HG03439 (cell line): ENCODE measurements around the gene SEMA5B.

Source experiments
- ATAC-seq: cut with Tn5 transposase; IDR thresholded peaks from one replicate; pipeline ENCODE4 v1.9.1; 2021; ENCODE audit warnings: mild to moderate bottlenecking, moderate library complexity; ENCODE audit not compliant: unreplicated experiment

SEMA5B gene

DNA sequence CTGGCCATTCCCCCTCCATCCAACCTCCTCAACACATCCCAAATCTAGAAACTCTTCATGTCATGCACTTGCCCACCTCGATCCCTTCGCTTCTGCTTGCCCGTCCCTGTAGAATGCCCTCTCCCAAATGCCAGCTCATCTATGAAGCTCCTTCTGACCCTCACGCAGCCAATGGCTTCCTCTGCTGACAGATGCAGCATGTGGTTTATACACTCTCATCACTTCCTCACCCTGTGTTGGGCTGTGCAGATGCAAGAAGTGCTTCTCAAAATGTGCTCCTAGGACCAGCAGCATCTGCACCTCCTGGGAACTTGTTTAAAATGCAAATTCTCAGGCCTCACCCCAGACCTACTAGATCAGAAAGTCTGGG, 51.7 kb downstream of the SEMA5B start:
- no peak for ATAC-seq

DNA sequence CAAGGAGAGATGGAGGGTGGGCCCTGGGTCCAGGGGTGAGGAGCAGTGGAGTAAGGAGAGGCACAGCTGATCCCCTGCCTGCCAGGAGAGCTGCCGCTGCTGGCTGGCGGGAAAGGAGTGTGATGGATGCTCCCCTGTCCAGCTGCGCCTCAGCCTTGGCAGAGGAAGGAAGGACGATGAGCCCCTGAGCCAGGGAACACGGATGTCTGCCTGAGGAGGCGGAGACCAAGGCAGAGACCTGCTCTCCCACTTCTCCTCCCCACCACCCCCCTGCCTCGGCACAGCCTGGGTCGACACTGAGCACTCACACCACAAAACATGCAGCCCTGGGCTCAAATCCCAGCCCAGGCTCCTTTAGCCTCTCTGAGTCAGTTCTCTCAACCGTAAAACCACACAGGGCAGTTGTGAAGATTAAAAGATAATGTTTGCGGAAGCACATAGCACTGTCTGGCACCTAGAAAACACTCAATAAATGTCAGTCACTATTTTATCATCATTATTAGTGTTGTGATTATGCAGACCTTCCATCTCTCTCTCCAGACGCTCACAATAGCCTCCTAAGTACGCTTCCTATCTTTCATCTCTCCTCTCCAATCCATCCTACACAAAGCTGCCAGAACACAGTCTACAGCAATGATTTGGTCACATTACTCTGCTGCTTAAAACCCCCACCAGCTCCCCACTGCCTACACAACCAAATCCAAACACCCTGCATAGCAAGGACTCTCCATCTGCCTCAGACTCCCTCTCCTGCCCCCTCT, 52.2 kb downstream of the SEMA5B start:
- no peak for ATAC-seq

DNA sequence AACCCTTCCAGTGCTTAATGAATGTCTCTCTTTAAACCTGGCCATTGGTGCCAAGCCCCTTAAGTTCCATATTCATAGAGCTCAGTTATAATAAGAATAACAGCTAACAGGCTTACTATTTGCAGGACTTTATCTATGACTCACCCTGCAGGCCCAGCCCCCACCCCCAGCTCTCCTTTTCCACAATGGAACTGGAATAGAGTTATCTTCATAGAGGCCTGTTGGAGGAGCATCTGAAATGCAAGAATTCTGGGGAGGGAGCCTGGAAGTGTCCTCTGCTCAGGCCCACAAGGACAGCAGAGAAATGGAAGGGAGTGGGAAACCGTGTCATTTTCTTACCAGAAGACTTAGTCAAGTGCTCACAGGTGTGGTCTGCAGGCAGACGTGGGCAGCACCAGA, 52.8 kb downstream of the SEMA5B start:
- ATAC-seq: no peak

DNA sequence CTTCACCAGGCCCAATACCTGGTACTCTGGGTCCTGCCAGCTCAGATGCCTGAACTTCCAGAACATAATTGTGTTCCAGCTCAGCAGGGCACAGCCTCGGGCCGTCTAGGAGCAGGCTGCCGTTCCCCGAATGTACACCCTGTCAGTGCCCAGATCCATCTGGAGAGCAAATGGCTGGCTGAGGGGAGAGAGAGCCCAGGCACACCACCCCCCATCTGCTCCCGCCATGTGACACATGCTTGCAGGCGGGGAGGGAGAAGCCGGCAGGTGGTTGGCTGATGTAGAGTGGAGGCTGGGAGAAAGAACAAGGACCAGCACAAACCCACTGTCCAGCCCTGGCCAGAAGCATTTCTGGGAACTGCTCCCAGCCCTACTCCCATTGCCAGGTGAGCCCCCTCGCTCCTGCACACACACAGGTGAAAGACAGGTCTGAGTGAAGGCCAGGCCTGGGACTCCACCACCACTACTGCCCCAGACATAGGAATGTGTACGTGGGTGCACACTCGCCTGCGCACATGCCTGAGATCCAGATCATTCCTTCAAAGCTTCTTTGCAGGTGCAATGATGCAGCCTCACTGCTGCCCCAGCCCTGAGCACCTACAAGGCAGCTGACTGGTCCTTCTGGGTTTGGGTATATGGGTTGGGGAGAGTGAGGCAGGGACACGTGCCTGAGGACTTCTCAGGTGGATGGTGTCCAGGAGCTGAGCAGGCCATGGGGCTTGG, 53.5 kb downstream of the SEMA5B start:
- no peak for ATAC-seq

DNA sequence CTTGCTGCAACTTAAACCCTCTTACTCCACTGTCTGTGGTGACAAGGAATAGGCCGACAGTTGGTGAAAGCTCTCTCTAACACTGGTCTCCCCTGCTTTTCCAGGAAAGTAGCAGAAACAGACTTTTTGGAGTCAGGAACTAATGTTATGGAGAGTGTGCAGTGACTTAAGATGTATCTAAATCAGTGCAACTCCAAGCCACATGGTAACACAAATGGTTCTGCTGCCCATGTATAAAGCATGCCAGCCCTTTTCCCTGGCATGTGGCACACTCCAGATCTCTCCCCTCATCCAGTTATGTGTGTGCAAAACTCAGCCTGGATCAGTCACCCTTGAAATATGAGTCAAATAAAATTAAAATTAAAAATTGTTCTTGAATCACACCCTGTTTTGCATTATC, 55.4 kb downstream of the SEMA5B start:
- no peak for ATAC-seq

DNA sequence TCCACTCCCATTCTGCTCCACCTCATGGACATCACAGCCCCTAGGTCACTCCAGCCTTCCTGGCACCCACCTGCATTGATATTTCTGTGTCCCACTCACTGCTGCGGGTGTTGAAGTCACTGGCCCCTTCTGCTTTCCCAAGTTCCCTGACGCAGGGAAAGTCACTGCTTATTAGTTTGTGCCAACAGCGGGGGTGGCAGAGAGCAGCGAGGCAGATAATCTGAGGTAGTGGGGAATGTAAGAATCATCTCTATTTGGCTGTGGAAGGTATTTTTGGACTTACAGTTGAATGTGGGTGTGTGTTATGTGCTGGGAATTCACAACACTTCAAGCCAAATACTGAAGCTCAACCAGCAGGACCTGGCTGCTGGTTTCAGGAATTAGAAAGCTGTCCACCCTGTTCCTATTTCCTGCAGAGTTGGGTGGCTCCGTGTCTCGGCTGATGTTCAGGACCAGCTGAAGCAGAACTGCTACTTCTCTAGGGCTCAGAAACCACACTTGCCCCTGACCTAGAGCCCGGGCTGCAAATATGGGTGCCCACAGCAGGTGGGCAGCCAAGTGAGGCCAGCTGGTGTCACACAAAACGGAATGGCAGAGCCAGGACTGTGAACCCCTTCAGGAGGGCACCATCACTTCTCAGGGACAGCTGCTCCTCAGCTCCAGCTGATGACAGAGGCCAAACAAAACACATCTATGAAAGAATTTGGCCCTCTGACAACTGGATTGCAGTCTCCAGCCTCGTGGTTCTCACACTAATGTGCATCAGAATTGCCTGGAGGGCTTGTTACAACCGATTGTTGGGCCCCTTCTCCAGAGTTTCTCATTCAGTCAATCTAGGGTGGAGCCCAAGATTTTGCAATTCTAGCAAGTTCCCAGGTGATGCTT, 57.7 kb downstream of the SEMA5B start:
- ATAC-seq: no peak

DNA sequence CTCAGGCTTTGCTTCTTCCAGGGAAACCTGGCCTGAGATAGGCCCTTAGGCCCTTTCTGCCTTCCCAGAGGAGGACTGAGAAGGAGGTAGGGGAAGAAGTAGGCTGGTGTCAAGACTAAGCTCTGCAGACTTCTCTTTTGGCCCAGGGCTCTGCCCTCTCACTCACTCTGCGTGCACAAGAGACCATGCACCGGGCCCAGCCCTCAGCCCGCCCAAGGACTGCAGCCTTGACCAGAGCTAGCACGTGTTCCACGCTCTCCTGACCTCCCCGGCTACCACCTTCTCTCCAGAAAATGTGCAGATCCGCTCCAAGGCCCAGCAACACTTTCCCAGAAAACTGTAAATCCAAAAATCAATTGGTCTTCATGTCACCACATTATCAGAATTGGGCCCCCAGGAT, 59.8 kb downstream of the SEMA5B start:
- no peak for ATAC-seq

- no peak for ATAC-seq
Measured at GRCh38 chr3:122967356-122967755, 60.2 kb downstream of the SEMA5B start.

DNA sequence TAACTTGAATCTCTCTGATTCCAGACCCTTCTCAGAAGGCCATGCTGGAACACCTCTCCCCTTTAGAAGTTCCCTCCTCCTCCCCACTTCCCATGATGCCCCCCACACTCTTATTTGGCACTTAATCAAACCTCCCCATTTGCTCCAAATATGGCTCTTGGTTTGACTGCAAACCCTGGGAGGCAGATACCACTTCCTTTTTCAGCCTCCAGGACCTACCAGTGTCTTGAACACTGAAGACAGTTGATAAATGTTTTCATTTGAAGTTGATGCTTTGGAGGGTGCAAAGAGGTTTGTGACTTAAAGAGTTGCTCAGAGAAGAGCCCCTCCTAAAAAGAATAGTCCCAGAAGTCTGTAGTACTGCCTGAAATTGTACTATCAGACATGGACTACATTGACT, 61.5 kb downstream of the SEMA5B start:
- ATAC-seq: no peak

DNA sequence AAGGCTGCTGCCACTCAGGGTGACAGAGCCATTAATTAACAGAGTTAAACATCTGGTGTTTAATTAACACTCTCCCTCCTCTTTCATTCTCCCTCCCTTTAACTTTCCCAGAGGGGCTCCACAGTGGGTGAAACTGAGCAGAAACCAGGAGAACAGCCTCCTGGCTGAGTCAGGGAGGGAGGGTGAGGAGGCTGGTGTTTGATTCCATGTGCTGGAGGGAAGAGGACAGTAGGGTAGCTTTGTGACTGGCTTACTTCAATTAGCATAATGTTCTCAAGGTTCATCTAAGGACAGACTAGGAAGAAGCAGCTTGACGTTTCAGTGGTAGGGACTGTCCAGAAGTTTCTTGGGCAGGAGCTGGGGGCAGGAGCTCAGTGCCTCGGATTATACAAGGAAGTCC, 62.8 kb downstream of the SEMA5B start:
- ATAC-seq: no peak

DNA sequence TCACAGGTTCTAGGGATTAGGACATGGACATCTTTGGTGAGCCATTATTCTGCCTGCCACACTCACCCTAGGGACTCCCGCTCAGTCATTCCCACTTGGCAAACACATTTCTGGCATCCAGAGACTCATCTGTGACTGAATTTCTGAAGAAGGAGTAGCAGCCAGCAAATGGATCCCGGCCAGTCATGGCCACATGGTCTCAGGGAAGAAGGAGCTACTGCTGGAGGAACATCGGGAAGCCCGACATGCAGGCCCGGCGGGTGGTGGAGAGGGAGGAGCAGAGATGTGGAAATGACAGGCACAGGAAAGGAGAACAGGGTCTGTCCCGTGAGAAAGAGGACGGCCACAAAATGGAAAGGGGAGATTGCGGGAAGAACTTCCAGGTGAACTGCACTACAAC, 65.4 kb downstream of the SEMA5B start:
- no peak for ATAC-seq

DNA sequence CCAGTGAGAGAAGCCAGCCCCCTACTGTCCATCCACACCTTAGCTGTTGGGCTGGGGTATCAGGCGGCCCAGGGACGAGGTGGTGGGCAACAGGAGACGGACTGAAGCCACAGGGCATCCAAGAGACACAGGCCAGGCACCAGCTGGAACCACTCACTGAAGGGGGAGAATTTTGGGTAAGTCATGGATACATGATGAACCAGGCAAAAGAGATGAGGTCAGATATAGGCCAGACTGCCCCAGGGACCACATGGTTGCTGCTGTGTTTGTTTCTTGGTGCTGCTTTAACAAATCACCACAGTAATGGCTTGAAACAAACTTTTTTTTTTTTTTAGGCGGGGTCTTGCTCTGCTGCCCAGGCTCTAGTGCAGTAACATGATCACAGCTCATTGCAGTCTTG, 66.4 kb downstream of the SEMA5B start:
- ATAC-seq: no peak

DNA sequence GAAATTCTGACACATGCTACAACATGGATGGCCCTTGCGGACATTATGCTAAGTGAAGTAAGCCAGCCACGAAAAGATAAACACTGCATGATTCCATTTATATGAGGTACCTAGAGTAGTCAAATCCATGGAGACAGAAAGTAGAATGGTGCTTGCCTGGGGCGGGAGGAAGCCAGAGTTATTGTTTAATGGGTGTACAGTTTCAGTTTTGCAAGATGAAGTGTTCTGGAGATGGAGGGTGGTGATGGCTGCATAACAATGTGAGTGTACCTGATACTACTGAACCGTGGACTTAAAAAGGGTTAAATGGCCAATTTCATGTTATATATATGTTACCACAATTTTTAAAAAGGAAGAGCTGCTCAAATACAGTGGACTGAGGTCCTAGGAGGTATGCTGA, 66.9 kb downstream of the SEMA5B start:
- ATAC-seq: no peak

- no peak for ATAC-seq
Measured at GRCh38 chr3:122959339-122959738, 68.2 kb downstream of the SEMA5B start.

DNA sequence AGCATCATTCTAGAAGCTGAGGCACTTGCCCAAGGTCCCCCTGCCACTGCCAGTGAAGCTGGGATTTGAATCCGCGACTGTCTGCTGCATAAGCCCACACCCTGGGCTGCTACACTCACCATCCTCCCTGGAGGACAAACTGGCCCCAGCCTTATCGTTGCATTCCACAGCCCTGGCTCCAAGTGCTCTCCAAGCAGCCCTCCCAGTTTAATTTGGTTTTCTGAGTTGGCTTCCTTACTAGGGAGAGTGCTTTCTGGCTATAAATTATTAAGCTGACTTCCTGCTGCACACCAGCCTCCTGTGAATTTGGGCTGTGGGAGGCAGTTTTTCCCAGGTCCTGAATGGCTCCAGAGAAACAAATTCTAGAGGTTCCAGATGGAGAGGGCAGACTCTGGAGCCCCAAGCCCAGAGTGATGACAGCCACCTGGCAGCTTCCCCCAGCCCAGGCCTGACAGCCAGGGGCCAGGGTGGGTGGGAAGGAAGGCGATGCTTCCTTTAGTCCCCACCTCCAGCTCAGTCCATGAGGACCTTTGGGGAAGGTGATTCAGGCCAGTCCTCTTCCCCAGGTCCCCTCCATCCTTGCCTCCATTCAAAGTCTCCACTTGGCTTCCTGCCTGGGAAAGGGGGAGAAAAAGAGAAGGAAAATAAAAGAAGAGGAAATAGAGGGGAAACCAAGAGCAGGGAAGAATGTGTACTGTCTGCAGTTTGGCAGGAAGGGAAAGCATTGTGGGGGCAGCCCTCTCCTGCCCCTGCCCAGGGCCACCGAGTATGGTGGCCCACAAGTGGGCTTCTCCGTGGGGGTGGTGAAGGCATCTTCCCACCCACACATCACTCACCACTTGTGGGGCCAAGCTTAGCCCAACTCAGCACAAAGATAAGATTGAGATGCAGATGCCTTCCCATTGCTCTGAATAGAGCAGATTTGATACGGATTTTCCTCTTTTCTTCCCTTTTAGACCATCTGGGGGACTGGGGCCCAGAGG, 69.6 kb downstream of the SEMA5B start:
- no peak for ATAC-seq

- ATAC-seq: no peak
Measured at GRCh38 chr3:122956693-122957455, 70.7 kb downstream of the SEMA5B start.

- no peak for ATAC-seq
Measured at GRCh38 chr3:122955916-122956692, 71.5 kb downstream of the SEMA5B start.

GRCh38 chr3:122952520-122952919, 75.0 kb downstream of the SEMA5B start:
- ATAC-seq: no peak

DNA sequence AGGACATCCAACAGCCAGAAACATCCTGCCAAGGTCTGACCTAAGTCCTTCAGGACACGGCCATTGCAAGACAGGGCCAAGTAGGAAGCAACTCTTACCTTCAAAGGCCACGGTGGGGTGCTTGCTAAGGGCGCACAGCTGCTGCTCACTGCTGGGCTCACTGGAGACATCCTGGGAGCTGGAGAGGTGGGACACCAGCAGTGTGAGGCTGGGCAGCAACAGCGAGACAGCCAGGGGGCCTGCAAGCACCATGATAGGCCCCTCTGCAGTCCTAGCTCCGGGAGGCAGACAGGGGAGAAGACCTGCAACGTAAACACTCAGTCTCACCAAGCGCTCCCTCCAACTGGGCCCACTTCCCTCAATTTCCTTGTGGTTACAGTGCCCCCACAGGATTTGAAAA, 79.2 kb downstream of the SEMA5B start:
- no peak for ATAC-seq
